ENCODE results near the gene AASDHPPT.

- TF ChIP-seq CREB5 (CRISPR knock-in tag; IDR thresholded peaks at IDR 0.05; ENCODE audit: low read depth) (no peak), GLIS3 (CRISPR knock-in tag; IDR thresholded peaks at IDR 0.05) (no peak), RARB (CRISPR knock-in tag; IDR thresholded peaks at IDR 0.05) (no peak), TSHZ2 (CRISPR knock-in tag; IDR thresholded peaks at IDR 0.05) (no peak), ZNF70 (CRISPR knock-in tag; IDR thresholded peaks at IDR 0.05) (no peak), ZFP3 (CRISPR knock-in tag; IDR thresholded peaks at IDR 0.05) (no peak), CSDC2 (CRISPR knock-in tag; IDR thresholded peaks at IDR 0.05) (no peak), PATZ1 (CRISPR knock-in tag; IDR thresholded peaks at IDR 0.05; ENCODE audit: borderline replicate concordance) (no peak), ISL1 (CRISPR knock-in tag; IDR thresholded peaks at IDR 0.05) (no peak), ZNF565 (CRISPR knock-in tag; conservative IDR thresholded peaks at IDR 0.05; ENCODE audit: low read depth) (no peak), BACH2 (CRISPR knock-in tag; IDR thresholded peaks at IDR 0.05; ENCODE audit: borderline replicate concordance) (no peak), ZNF8 (CRISPR knock-in tag; IDR thresholded peaks at IDR 0.05) (no peak)
Measured at GRCh38 chr11:106105986-106106385, 28.5 kb downstream of the AASDHPPT start.

All from SK-N-SH treated with all-trans-retinoic acid at 6 μM for 48 hours (cell line).